Measurements from ENCODE around the gene PHOSPHO2. TPM values are rescaled to one million over a fixed set of nuclear protein-coding genes. Genes with fewer than 3 reads are reported as not detected.

The PHOSPHO2 gene
- total and polyA plus RNA-seq, 4 donors = 1.9 to 12.6 (median 2.8) TPM

- ATAC-seq (ENCODE audit: insufficient read depth, low FRiP score) (no peak), DNase-seq (no peak)
- H3K9me3 ChIP-seq (ENCODE audit: control insufficient read depth in 4 of 4, insufficient read depth in 3 of 4, low read length in 3 of 4) = no peaks in the 10 kb centered on the region
- 75 to 83% methylated on average over 3 of the region's 3 CpGs for WGBS, 2 donors
- no peak overlapping the region for H3K4me3 ChIP-seq
- H3K27me3 ChIP-seq (ENCODE audit: control insufficient read depth in 3 of 3, insufficient read depth in 3 of 3, low read length in 2 of 3) = no peaks in the 10 kb centered on the region
- H3K9ac ChIP-seq (ENCODE audit: insufficient read depth in 1 of 2, low read length in 2 of 2) = no peak overlapping the region
- H3K4me1 ChIP-seq (ENCODE audit: control insufficient read depth in 5 of 5, insufficient read depth in 5 of 5, low read length in 5 of 5) = no peaks in the 10 kb centered on the region
- H3K36me3 ChIP-seq (ENCODE audit: control insufficient read depth in 4 of 4, insufficient read depth in 4 of 4, low read length in 4 of 4) = no peaks in the 10 kb centered on the region
- no peak overlapping the region for H3K27ac ChIP-seq (ENCODE audit: low read depth in 1 of 2, low read length in 1 of 2)
- TF ChIP-seq CTCF (IDR thresholded peaks at IDR 0.05; ENCODE audit: control extremely low read depth, extremely low read depth) = no peak
Measured at GRCh38 chr2:169653636-169654035, 40.6 kb upstream of the PHOSPHO2 start.

DNA sequence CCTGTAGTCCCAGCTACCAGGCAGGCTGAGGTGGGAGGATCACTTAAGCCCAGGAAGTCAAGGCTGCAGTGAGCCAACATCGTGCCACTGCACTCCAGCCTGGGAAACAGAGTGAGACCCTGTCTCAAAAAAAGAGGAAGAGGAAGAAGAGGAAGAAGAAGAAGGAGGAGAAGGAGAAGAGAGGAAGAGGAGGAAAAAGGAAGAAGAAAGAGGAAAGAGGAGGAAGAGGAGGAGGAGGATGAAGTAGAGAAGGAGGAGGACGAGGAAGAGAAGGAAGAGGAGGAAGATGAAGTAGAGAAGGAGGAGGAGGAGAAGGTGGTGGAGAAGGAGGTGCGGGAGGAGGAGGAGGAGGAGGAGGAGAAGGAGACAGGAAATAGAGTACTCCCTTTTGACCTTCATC lies 38.1 kb upstream of the PHOSPHO2 start:
- no peak for TF ChIP-seq CTCF (IDR thresholded peaks at IDR 0.05; ENCODE audit: control extremely low read depth, extremely low read depth)
- H3K9ac ChIP-seq (ENCODE audit: insufficient read depth in 1 of 2, low read length in 2 of 2) = no peak overlapping the region
- DNase-seq (no peak), ATAC-seq (ENCODE audit: insufficient read depth, low FRiP score) (no peak)
- H3K36me3 ChIP-seq (ENCODE audit: control insufficient read depth in 4 of 4, insufficient read depth in 4 of 4, low read length in 4 of 4) = no peaks in the 10 kb centered on the region
- no peaks in the 10 kb centered on the region for H3K27me3 ChIP-seq (ENCODE audit: control insufficient read depth in 3 of 3, insufficient read depth in 3 of 3, low read length in 2 of 3)
- H3K4me1 ChIP-seq (ENCODE audit: control insufficient read depth in 5 of 5, insufficient read depth in 5 of 5, low read length in 5 of 5) = no peaks in the 10 kb centered on the region
- H3K9me3 ChIP-seq (ENCODE audit: control insufficient read depth in 4 of 4, insufficient read depth in 3 of 4, low read length in 3 of 4) = no peaks in the 10 kb centered on the region
- no peak overlapping the region for H3K4me3 ChIP-seq
- H3K27ac ChIP-seq (ENCODE audit: low read depth in 1 of 2, low read length in 1 of 2) = no peak overlapping the region
- WGBS, 2 donors = 50 to 58% methylated on average over 3 of the region's 3 CpGs

DNA sequence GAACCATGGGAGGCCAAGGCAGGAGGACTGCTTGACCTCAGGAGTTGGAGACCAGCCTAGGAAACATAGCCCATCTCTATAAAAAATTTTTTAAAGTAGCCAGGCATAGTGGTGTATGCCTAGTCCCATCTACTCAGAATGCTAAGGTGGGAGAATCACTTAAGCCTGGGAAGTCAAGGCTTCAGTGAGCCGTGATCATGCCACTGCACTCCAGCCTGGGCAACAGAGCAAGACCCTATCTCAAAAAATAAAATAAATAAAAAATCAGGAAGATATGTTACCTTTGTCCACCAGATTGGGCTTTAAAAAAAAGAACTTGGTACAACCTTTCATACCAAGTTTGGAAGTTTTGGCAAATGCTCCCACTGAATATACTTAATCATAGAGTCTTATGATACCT lies 35.4 kb upstream of the PHOSPHO2 start:
- no peak for DNase-seq
- Histone ChIP-seq H3K4me1 (ENCODE audit: control insufficient read depth in 5 of 5, insufficient read depth in 5 of 5, low read length in 5 of 5) (no peaks in the 10 kb centered on the region), H3K36me3 (ENCODE audit: control insufficient read depth in 4 of 4, insufficient read depth in 4 of 4, low read length in 4 of 4) (no peaks in the 10 kb centered on the region), H3K9me3 (ENCODE audit: control insufficient read depth in 4 of 4, insufficient read depth in 3 of 4, low read length in 3 of 4) (no peaks in the 10 kb centered on the region), H3K27ac (ENCODE audit: low read depth in 1 of 2, low read length in 1 of 2) (no peak overlapping the region), H3K9ac (ENCODE audit: insufficient read depth in 1 of 2, low read length in 2 of 2) (no peak overlapping the region), H3K4me3 (no peak overlapping the region), H3K27me3 (ENCODE audit: control insufficient read depth in 3 of 3, insufficient read depth in 3 of 3, low read length in 2 of 3) (no peaks in the 10 kb centered on the region)
- 98 to 100% methylated on average over 1 of the region's 1 CpG for WGBS, 2 donors
- TF ChIP-seq CTCF (IDR thresholded peaks at IDR 0.05; ENCODE audit: control extremely low read depth, extremely low read depth) = no peak
- no peak for ATAC-seq (ENCODE audit: insufficient read depth, low FRiP score)

DNA sequence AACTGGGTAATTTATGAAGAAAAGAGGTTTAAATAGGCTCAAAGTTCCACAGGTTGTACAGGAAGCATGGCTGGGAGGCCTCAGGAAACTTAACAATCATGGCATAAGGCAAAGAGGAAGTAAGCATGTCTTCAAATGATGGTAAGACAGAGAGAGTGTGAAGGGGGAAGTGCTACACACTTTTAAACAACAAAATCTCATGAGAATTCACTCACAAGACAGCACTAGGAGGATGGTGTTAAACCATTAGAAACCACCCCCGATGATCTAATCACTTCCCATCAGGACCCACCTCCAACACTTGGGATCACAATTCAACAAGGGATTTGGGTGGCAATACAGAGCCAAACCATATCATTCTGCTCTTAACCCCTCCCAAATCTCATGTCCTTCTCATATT lies 34.9 kb upstream of the PHOSPHO2 start:
- no peaks in the 10 kb centered on the region for H3K36me3 ChIP-seq (ENCODE audit: control insufficient read depth in 4 of 4, insufficient read depth in 4 of 4, low read length in 4 of 4)
- no peak overlapping the region for H3K9ac ChIP-seq (ENCODE audit: insufficient read depth in 1 of 2, low read length in 2 of 2)
- no peak overlapping the region for H3K27ac ChIP-seq (ENCODE audit: low read depth in 1 of 2, low read length in 1 of 2)
- TF ChIP-seq CTCF (IDR thresholded peaks at IDR 0.05; ENCODE audit: control extremely low read depth, extremely low read depth) = no peak
- H3K4me1 ChIP-seq (ENCODE audit: control insufficient read depth in 5 of 5, insufficient read depth in 5 of 5, low read length in 5 of 5) = no peaks in the 10 kb centered on the region
- 36 to 74% methylated on average over 1 of the region's 1 CpG for WGBS, 2 donors
- no peak overlapping the region for H3K4me3 ChIP-seq
- ATAC-seq (ENCODE audit: insufficient read depth, low FRiP score) = no peak
- H3K9me3 ChIP-seq (ENCODE audit: control insufficient read depth in 4 of 4, insufficient read depth in 3 of 4, low read length in 3 of 4) = no peaks in the 10 kb centered on the region
- H3K27me3 ChIP-seq (ENCODE audit: control insufficient read depth in 3 of 3, insufficient read depth in 3 of 3, low read length in 2 of 3) = no peaks in the 10 kb centered on the region
- DNase-seq = no peak
